ENCODE data around the gene BRME1. TPM values are rescaled to one million over a fixed set of nuclear protein-coding genes. Genes with fewer than 3 reads are reported as not detected.

The BRME1 gene
- total and polyA plus RNA-seq, 2 of the 13 experiments (the other 11 are each of a cell fraction or from before 2014, with no cell fraction given), result 0.74 to 1.5 TPM

DNA sequence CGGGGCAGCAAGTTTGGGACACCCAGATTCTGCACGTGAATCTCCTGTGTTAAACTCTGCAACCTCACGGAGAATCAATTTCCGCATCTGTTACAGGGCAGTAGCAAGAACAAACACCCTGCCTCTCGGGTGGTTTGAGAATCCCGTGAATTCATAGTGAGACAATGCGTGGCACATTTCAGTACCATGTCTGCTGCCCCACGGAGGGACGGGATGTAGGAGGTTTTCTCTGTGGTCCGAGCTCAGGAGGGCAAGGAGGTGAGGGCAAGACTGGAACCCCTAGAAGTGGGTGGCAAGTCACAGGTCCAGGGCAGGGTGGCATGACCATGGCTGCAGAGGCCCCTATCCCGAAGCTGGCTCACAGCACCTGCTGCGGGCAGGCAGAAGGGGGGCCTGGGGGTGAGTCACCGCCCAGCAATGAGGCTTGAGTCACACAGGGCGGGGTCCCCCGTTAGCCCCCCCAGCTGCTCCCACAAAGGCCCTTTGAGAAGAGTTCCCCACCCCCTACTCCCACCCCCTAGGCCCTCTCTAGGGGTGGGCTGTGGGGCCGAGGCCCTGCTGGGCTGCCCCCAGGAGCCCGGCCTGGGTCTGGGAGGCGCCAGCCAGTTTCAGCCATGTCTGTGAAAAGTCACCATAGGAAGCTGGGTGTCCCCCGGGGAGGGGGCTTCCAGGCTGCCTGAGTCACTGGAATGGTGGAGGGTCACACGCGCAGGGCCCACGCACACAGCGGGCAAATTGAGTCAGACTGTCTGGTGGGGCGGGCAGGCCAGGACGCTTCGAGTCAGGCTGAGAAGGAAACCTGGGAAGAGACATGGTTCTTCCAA, 54.8 kb downstream of the BRME1 start (continued):
- TF ChIP-seq NR2F2 (IDR thresholded peaks at IDR 0.05; ENCODE audit: borderline replicate concordance, low read depth), result no peak
- TF ChIP-seq ZNF264 (CRISPR knock-in tag; IDR thresholded peaks at IDR 0.05), result no peak
- TF ChIP-seq ARNT (IDR thresholded peaks at IDR 0.05), result no peak
- TF ChIP-seq ZNF484 (CRISPR knock-in tag; IDR thresholded peaks at IDR 0.05; ENCODE audit: borderline replicate concordance, low read depth), result no peak
- TF ChIP-seq, protein P1, sequence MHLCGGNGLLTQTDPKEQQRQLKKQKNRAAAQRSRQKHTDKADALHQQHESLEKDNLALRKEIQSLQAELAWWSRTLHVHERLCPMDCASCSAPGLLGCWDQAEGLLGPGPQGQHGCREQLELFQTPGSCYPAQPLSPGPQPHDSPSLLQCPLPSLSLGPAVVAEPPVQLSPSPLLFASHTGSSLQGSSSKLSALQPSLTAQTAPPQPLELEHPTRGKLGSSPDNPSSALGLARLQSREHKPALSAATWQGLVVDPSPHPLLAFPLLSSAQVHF (CRISPR knock-in tag; IDR thresholded peaks at IDR 0.05), result no peak
- TF ChIP-seq, protein P2, sequence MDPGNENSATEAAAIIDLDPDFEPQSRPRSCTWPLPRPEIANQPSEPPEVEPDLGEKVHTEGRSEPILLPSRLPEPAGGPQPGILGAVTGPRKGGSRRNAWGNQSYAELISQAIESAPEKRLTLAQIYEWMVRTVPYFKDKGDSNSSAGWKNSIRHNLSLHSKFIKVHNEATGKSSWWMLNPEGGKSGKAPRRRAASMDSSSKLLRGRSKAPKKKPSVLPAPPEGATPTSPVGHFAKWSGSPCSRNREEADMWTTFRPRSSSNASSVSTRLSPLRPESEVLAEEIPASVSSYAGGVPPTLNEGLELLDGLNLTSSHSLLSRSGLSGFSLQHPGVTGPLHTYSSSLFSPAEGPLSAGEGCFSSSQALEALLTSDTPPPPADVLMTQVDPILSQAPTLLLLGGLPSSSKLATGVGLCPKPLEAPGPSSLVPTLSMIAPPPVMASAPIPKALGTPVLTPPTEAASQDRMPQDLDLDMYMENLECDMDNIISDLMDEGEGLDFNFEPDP (CRISPR knock-in tag; conservative IDR thresholded peaks at IDR 0.05), result no peak
- peak; percentile 93; the same call in 1 of the 2 replicates for TF ChIP-seq ZBTB10 (CRISPR knock-in tag; IDR thresholded peaks at IDR 0.05; ENCODE audit: borderline replicate concordance)
- no peak for TF ChIP-seq ZSCAN29 (CRISPR knock-in tag; conservative IDR thresholded peaks at IDR 0.05)
- TF ChIP-seq SSRP1 (CRISPR knock-in tag; IDR thresholded peaks at IDR 0.05), result 0 out of 2 replicates have a peak, but pooled peaks have one; percentile 61
- TF ChIP-seq GTF2F1 (IDR thresholded peaks at IDR 0.05; ENCODE audit: low read length), result no peak
- TF ChIP-seq USF2 (IDR thresholded peaks at IDR 0.05; ENCODE audit: low read depth, low read length), result no peak
- TF ChIP-seq USF2 (CRISPR knock-in tag; IDR thresholded peaks at IDR 0.05; ENCODE audit: borderline replicate concordance), result no peak
- TF ChIP-seq HDAC2 (CRISPR knock-in tag; IDR thresholded peaks at IDR 0.05), result peak; percentile 26; the same call in 1 of the 2 replicates
- TF ChIP-seq ZNF720 (CRISPR knock-in tag; IDR thresholded peaks at IDR 0.05), result no peak
- no peak for TF ChIP-seq TEAD2 (CRISPR knock-in tag; IDR thresholded peaks at IDR 0.05)
- 0 out of 2 replicates have a peak, but pooled peaks have one; percentile 42 for TF ChIP-seq ZNF501 (CRISPR knock-in tag; IDR thresholded peaks at IDR 0.05)
- TF ChIP-seq POLR2AphosphoS5 (IDR thresholded peaks at IDR 0.05; ENCODE audit: low read depth, low read length), result no peak
- TF ChIP-seq, protein P3, sequence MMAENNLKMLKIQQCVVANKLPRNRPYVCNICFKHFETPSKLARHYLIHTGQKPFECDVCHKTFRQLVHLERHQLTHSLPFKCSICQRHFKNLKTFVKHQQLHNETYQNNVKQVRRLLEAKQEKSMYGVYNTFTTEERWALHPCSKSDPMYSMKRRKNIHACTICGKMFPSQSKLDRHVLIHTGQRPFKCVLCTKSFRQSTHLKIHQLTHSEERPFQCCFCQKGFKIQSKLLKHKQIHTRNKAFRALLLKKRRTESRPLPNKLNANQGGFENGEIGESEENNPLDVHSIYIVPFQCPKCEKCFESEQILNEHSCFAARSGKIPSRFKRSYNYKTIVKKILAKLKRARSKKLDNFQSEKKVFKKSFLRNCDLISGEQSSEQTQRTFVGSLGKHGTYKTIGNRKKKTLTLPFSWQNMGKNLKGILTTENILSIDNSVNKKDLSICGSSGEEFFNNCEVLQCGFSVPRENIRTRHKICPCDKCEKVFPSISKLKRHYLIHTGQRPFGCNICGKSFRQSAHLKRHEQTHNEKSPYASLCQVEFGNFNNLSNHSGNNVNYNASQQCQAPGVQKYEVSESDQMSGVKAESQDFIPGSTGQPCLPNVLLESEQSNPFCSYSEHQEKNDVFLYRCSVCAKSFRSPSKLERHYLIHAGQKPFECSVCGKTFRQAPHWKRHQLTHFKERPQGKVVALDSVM (CRISPR knock-in tag; IDR thresholded peaks at IDR 0.05), result 0 out of 2 replicates have a peak, but pooled peaks have one; percentile 20
- no peak for TF ChIP-seq PCBP2 (optimal IDR thresholded peaks at IDR 0.05; ENCODE audit: low read depth, low read length, poor library complexity, severe bottlenecking)
- no peak for TF ChIP-seq TCF12 (IDR thresholded peaks at IDR 0.05)
- no peak for TF ChIP-seq TCF12 (CRISPR knock-in tag; IDR thresholded peaks at IDR 0.05)
